Prostate gland (tissue), 2 donors: ENCODE measurements around the gene KRT2.

Experiments
- CTCF ChIP-seq, 4 experiments: fragments of 200-600 bp in 2 of 4; fragments of 450-650 bp in 2 of 4; sonication (generic) in 2 of 4; IDR thresholded peaks; 1 replicate in 3 of 4; 2 replicates in 1 of 4; pipeline ENCODE4 v1.5.1; 2016 to 2019; ENCODE audit warnings: antibody characterized with exemption in 4 of 4, mild to moderate bottlenecking in 2 of 4, moderate library complexity in 2 of 4
- POLR2A ChIP-seq: fragments of 450-650 bp; IDR thresholded peaks from one replicate; pipeline ENCODE4 v1.6.1; 2016; ENCODE audit warnings: antibody characterized with exemption, mild to moderate bottlenecking
- POLR2AphosphoS5 ChIP-seq: sonication (generic); formaldehyde crosslinking; IDR thresholded peaks from one replicate; pipeline ENCODE4 v1.6.1; 2017; ENCODE audit warnings: antibody characterized with exemption

DNA sequence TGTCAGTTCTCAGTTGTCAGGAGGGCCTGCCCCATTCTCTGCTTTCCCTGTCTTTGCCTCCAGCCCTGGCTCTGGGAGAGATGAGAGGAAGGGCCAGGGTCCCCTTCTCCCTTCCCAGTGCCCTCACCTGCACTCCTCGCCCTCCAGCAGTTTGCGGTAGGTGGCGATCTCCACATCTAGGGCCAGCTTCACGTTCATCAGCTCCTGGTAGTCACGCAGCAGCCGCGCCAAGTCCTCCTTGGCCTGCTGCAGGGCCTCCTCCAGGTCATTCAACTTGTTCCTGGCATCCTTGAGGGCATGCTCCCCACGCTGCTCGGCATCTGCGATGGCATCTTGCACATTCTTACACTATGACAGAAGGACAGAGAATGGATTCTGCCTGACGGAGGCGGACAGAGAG lies 5.4 kb downstream of the KRT2 start:
- TF ChIP-seq CTCF (IDR thresholded peaks at IDR 0.05) (no peak), POLR2AphosphoS5 (no peak), POLR2A (no peak)
